HL-60 (cell line): ENCODE data around the gene CHD9.

Experiments
- DNase-seq, 2 experiments: peaks; one replicate each; pipeline ENCODE4 v3.0.0-alpha.2; 2010 to 2020; ENCODE audit warnings: low read depth in 1 of 2, low spot score in 1 of 2
- H3K27ac ChIP-seq: fragments of 250-450 bp; sonication (Bioruptor Pico); replicated peaks from 2 replicates; pipeline ENCODE4 v1.5.1; 2020; ENCODE audit warnings: mild to moderate bottlenecking, moderate library complexity
- H3K27me3 ChIP-seq: fragments of 250-450 bp; sonication (Bioruptor Pico); 2 replicates; pipeline ENCODE4 v1.5.1; 2021; ENCODE audit warnings: mild to moderate bottlenecking, moderate library complexity; ENCODE audit not compliant: insufficient read depth, poor library complexity, severe bottlenecking
- H3K4me3 ChIP-seq: replicated peaks from 2 replicates; pipeline ENCODE4 v1.5.1; 2011; ENCODE audit warnings: mild to moderate bottlenecking, control low read depth, low read length; ENCODE audit not compliant: insufficient read depth
- GABPA ChIP-seq: IDR thresholded peaks from 2 replicates; pipeline ENCODE4 v1.6.1; 2012; ENCODE audit warnings: low read depth
- POLR2AphosphoS5 ChIP-seq: IDR thresholded peaks from 2 replicates; pipeline ENCODE4 v1.6.1; 2012; ENCODE audit warnings: low read depth
- SPI1 ChIP-seq: IDR thresholded peaks from 2 replicates; pipeline ENCODE4 v1.6.1; 2012; ENCODE audit warnings: low read depth, mild to moderate bottlenecking, borderline replicate concordance
- TF ChIP-seq, protein P1 (sequence below): IDR thresholded peaks from 2 replicates; pipeline ENCODE4 v1.6.1; 2012; ENCODE audit warnings: low read depth; ENCODE audit not compliant: insufficient replicate concordance
- TF ChIP-seq, protein P2 (sequence below): IDR thresholded peaks from one replicate; pipeline ENCODE4 v1.5.1; 2011; ENCODE audit warnings: low read length, control low read depth, inconsistent platforms; ENCODE audit not compliant: insufficient read depth

The CHD9 gene

DNA sequence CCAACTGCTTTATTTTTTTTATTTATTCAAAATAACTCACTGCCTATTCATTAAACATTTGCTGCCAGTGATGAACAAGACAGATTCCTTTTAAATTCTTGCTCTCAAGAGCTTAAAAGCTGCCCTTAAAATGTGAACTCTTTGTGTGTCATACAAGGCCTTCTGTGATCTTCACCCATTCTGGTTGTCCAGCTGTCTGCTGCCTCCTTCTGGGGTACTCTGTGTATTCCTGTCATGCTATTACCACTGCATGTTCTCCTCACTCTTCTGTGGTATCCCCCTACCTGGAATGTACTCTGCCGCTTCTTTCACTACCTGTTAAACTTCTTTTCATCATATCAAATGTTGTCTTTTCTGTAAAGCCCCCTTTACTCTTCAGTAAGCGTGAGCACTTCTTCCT, 165.8 kb downstream of the CHD9 start:
- DNase-seq = no peak
- Histone ChIP-seq H3K27me3 (no peaks in the 10 kb centered on the region), H3K4me3 (no peak overlapping the region), H3K27ac (peak overlapping the region; percentile 52)
- no peak for TF ChIP-seq POLR2AphosphoS5
- no peak for TF ChIP-seq SPI1
- TF ChIP-seq, protein P1, sequence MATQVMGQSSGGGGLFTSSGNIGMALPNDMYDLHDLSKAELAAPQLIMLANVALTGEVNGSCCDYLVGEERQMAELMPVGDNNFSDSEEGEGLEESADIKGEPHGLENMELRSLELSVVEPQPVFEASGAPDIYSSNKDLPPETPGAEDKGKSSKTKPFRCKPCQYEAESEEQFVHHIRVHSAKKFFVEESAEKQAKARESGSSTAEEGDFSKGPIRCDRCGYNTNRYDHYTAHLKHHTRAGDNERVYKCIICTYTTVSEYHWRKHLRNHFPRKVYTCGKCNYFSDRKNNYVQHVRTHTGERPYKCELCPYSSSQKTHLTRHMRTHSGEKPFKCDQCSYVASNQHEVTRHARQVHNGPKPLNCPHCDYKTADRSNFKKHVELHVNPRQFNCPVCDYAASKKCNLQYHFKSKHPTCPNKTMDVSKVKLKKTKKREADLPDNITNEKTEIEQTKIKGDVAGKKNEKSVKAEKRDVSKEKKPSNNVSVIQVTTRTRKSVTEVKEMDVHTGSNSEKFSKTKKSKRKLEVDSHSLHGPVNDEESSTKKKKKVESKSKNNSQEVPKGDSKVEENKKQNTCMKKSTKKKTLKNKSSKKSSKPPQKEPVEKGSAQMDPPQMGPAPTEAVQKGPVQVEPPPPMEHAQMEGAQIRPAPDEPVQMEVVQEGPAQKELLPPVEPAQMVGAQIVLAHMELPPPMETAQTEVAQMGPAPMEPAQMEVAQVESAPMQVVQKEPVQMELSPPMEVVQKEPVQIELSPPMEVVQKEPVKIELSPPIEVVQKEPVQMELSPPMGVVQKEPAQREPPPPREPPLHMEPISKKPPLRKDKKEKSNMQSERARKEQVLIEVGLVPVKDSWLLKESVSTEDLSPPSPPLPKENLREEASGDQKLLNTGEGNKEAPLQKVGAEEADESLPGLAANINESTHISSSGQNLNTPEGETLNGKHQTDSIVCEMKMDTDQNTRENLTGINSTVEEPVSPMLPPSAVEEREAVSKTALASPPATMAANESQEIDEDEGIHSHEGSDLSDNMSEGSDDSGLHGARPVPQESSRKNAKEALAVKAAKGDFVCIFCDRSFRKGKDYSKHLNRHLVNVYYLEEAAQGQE = no peak
- no peak for TF ChIP-seq GABPA
- TF ChIP-seq, protein P2, sequence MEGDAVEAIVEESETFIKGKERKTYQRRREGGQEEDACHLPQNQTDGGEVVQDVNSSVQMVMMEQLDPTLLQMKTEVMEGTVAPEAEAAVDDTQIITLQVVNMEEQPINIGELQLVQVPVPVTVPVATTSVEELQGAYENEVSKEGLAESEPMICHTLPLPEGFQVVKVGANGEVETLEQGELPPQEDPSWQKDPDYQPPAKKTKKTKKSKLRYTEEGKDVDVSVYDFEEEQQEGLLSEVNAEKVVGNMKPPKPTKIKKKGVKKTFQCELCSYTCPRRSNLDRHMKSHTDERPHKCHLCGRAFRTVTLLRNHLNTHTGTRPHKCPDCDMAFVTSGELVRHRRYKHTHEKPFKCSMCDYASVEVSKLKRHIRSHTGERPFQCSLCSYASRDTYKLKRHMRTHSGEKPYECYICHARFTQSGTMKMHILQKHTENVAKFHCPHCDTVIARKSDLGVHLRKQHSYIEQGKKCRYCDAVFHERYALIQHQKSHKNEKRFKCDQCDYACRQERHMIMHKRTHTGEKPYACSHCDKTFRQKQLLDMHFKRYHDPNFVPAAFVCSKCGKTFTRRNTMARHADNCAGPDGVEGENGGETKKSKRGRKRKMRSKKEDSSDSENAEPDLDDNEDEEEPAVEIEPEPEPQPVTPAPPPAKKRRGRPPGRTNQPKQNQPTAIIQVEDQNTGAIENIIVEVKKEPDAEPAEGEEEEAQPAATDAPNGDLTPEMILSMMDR = no peak

DNA sequence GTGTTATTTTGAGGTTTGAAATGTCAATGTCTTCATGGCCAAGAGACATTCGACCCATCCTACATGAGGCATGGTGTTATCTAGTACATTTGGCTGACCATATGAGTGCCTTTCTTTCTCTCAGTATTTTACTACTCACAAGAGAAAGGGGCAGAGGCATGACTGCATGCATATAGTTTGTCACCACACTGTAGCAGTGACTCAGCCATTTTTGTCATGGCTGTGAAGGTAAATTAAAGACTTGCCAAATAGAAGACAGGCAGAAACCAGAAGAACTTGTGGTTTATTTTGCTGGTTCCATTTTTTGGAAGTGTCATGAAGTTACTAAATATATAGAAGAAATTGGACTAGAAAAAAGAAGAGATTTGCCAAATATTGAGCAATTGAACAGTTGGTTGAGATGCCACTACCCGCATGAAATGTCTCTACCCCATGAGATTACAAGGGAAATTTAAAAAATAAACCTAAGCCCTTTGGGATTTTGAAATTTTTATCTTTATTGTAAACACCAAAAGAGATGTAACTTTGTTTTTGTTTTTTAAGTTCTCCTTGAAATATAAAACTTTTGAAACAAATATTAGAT, 170.3 kb downstream of the CHD9 start:
- peak; percentile 47 to 78 for DNase-seq
- Histone ChIP-seq H3K27ac (peak overlapping the region; percentile 19), H3K27me3 (no peaks in the 10 kb centered on the region), H3K4me3 (no peak overlapping the region)
- no peak for TF ChIP-seq GABPA

DNA sequence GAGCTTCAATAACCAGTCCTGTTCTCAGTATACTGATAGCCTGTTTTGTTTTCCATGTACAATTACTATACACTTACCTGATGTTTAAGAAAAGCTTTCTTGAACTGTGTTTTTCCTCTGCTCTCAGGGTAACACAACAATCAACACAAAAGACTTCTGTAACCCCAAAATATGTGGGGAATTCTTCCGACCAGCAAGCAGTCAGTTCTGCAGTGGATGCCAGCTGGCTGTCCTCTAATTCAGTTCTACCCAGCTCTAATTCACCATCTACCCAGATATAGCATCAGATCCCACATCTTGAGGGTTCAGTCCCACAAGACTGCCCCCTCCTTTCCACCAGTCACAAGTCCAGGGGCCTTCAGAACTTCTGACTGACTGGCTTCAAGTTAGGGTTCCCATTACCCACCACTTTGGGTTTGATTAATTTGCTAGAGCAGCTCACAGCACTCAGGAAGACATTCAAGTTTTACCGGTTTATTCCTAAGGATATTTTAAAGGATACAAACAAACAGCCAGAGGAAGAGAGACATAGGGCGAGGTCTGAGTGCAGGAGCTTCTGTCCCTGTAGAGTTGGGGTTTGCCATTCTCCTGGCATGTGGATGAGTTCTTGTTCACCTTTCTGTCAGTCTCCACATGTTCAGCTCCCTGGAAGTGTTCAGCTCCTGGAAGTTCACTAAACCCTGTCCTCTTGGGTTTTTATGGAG, 178.2 kb downstream of the CHD9 start:
- no peak for DNase-seq
- no peak overlapping the region for H3K27ac ChIP-seq
- H3K4me3 ChIP-seq = no peak overlapping the region
- H3K27me3 ChIP-seq = no peaks in the 10 kb centered on the region
- TF ChIP-seq SPI1 (no peak), POLR2AphosphoS5 (no peak), GABPA (no peak)
- TF ChIP-seq, protein P1 = no peak
- TF ChIP-seq, protein P2 = no peak

DNA sequence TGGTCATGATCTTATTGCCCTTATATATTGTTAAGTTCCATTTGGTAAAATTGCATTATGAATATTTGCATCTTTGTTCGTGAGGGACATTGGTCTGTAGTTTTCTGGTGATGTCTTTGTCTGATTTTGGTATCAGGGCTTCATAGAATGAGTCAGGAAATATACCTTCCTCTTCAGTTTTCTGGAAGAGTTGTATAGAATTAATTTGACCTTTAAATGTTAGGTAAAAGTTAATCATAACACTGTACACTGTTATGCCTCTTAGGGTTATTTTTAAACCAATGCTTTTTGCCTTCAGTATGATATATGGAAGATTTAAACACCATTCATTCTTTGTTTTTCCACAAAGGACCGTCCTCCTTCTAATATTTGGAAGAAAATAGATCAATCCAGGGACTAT, 180.0 kb downstream of the CHD9 start:
- no peak for DNase-seq
- H3K27ac ChIP-seq = no peak overlapping the region
- H3K4me3 ChIP-seq = no peak overlapping the region
- H3K27me3 ChIP-seq = no peaks in the 10 kb centered on the region
- no peak for TF ChIP-seq POLR2AphosphoS5
- TF ChIP-seq, protein P1 = no peak
- TF ChIP-seq SPI1 = no peak
- TF ChIP-seq, protein P2 = no peak
- TF ChIP-seq GABPA = no peak
